SH-SY5Y (cell line): ENCODE measurements around the gene SLC2A13.

ENCODE experiments used
- GATA2 ChIP-seq: IDR thresholded peaks from 2 replicates; pipeline ENCODE4 v1.6.1; 2011; ENCODE audit warnings: mild to moderate bottlenecking, low read depth, low read length
- GATA3 ChIP-seq: IDR thresholded peaks from 2 replicates; pipeline ENCODE4 v1.6.1; 2011; ENCODE audit warnings: low read depth, mild to moderate bottlenecking, low read length, moderate library complexity

Gene SLC2A13

GRCh38 chr12:39959031-39959430, 146.8 kb downstream of the SLC2A13 start:
- TF ChIP-seq GATA3 (no peak), GATA2 (no peak)

- TF ChIP-seq GATA2, result no peak
- no peak for TF ChIP-seq GATA3
Observed at GRCh38 chr12:39958377-39958776, 147.5 kb downstream of the SLC2A13 start.

GRCh38 chr12:39956725-39957124, 149.2 kb downstream of the SLC2A13 start:
- TF ChIP-seq GATA3 (no peak), GATA2 (no peak)

- no peak for TF ChIP-seq GATA3
- TF ChIP-seq GATA2, result no peak
Observed at GRCh38 chr12:39946361-39947280, 159.3 kb downstream of the SLC2A13 start.

- TF ChIP-seq GATA3 (no peak), GATA2 (no peak)
Observed at GRCh38 chr12:39937119-39937518, 168.8 kb downstream of the SLC2A13 start.

GRCh38 chr12:39935839-39936238, 170.0 kb downstream of the SLC2A13 start:
- TF ChIP-seq GATA3 (no peak), GATA2 (no peak)

GRCh38 chr12:39935275-39935674, 170.6 kb downstream of the SLC2A13 start:
- TF ChIP-seq GATA3, result no peak
- TF ChIP-seq GATA2, result no peak

- no peak for TF ChIP-seq GATA3
- TF ChIP-seq GATA2, result no peak
Observed at GRCh38 chr12:39931857-39932256, 174.0 kb downstream of the SLC2A13 start.

- TF ChIP-seq GATA2 (no peak), GATA3 (no peak)
Observed at GRCh38 chr12:39931231-39931630, 174.7 kb downstream of the SLC2A13 start.

GRCh38 chr12:39930101-39930500, 175.8 kb downstream of the SLC2A13 start:
- TF ChIP-seq GATA3 (no peak), GATA2 (no peak)

GRCh38 chr12:39928181-39928899, 177.5 kb downstream of the SLC2A13 start:
- TF ChIP-seq GATA2, result no peak
- no peak for TF ChIP-seq GATA3

GRCh38 chr12:39923364-39923763, 182.5 kb downstream of the SLC2A13 start:
- TF ChIP-seq GATA3, result no peak
- no peak for TF ChIP-seq GATA2

GRCh38 chr12:39920647-39921046, 185.2 kb downstream of the SLC2A13 start:
- TF ChIP-seq GATA3, result no peak
- no peak for TF ChIP-seq GATA2

- no peak for TF ChIP-seq GATA3
- TF ChIP-seq GATA2, result no peak
Observed at GRCh38 chr12:39920222-39920621, 185.7 kb downstream of the SLC2A13 start.

- no peak for TF ChIP-seq GATA3
- no peak for TF ChIP-seq GATA2
Observed at GRCh38 chr12:39919790-39920189, 186.1 kb downstream of the SLC2A13 start.

GRCh38 chr12:39915249-39915648, 190.6 kb downstream of the SLC2A13 start:
- no peak for TF ChIP-seq GATA3
- TF ChIP-seq GATA2, result no peak
